ENCODE measurements around the gene TRABD2B. TPM values are rescaled to one million over a fixed set of nuclear protein-coding genes. Genes with fewer than 3 reads are reported as not detected.

Gene TRABD2B
- total and polyA plus RNA-seq, 2 of the 13 experiments (the other 11 are each of a cell fraction or from before 2014, with no cell fraction given), result 0.04 TPM; not detected in 1

DNA sequence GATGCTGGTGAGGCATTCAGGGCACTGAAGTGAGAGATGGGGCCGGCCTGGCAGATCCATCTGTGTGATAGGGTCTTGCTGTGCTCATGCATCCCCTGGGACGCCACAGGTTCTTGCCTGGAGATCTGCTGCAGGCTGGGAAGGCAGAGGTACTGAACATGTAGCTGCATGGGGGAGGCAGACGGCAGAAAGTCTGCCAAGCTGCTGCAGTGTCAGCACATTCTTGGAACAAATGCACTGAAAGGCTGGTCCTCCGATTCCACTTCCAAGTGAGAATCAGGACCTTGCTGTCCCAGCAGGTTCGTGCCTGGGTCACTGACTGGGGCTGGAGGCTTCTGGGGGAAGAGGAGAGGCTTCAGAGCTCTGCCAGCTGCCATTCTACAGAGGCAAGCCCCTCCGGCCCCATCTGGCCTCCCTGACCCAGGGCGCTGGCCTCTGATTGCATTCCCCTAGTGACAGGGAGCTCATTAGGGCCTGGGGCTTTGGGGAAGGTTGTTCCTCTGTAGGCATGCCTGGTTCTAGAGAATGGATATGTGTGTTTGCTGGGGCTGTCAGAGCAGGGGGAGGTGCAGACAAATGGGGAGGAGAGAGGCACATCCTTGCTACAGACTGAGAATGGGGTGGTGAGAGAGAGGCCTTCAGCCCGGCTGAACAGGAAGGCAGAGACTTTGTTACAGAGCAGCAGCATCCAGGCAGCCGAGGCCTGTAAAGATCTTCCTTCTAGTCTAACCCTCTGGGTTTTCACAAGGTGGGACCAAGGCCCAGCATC is 174.0 kb downstream of the TRABD2B start:
- intact Hi-C loops (cut with micrococcal nuclease; ENCODE audit: unreplicated experiment) (no loop called here), in situ Hi-C loops (cut with HindIII; ENCODE audit: extremely low pct_ligation_motif_present, low pct_unique_long_range_greater_than_20kb) (no loop called here)
- CTCF ChIA-PET (ENCODE audit: low intra/inter-chr PET ratio, low total read pairs), result no interaction called here
- DNase-seq (ENCODE audit: low spot score) (no peak), FAIRE-seq (no peak), ATAC-seq (no peak)
- no peak overlapping the region for H3K27ac ChIP-seq (ENCODE audit: extremely low read length, insufficient read depth, low read length)
- no peak overlapping the region for H3K4me2 ChIP-seq (ENCODE audit: low read depth, low read length)
- no TSS peak for BruUV-seq (replicated peaks)
- H3K36me3 ChIP-seq (replicated peaks in 1 of 2; ENCODE audit: control insufficient read depth in 1 of 2, insufficient read depth in 2 of 2, low read length in 2 of 2), result no peaks in the 10 kb centered on the region
- no peak overlapping the region for H3K9ac ChIP-seq (ENCODE audit: insufficient read depth, low read depth, low read length)
- peaks cover 96% of the 10 kb centered on the region for H3K4me1 ChIP-seq (ENCODE audit: insufficient read depth, low read length)
- no peak overlapping the region for H3K4me3 ChIP-seq (replicated peaks in 1 of 3; ENCODE audit: insufficient read depth in 1 of 3, low read depth in 2 of 3, low read length in 3 of 3)
- no peaks in the 10 kb centered on the region for H3K27me3 ChIP-seq (ENCODE audit: control insufficient read depth in 1 of 2, insufficient read depth in 2 of 2, low read length in 2 of 2)
- POLR2A ChIA-PET, result no interaction called here
- no peaks in the 10 kb centered on the region for H3K79me2 ChIP-seq (ENCODE audit: insufficient read depth, low read length)
- no peaks in the 10 kb centered on the region for H4K20me1 ChIP-seq (ENCODE audit: insufficient read depth, low read length)
- 81% methylated on average over 4 of the region's 9 CpGs for WGBS (ENCODE audit: low lambda C conversion rate)
- H2AFZ ChIP-seq (ENCODE audit: low read length), result no peak overlapping the region
- TF ChIP-seq ZNF687 (CRISPR knock-in tag; IDR thresholded peaks at IDR 0.05), result peak; percentile 43
- TF ChIP-seq ZNF670 (CRISPR knock-in tag; IDR thresholded peaks at IDR 0.05; ENCODE audit: borderline replicate concordance), result no peak
- TF ChIP-seq HNRNPLL (IDR thresholded peaks at IDR 0.05; ENCODE audit: low read depth, low read length, poor library complexity, severe bottlenecking), result no peak
- peak; percentile 87 to 89 for TF ChIP-seq MAFK (conservative IDR thresholded peaks at IDR 0.05 in 1 of 2, IDR thresholded peaks at IDR 0.05 in 1 of 2; ENCODE audit: low read length in 2 of 2)
- no peak for TF ChIP-seq ZNF10 (CRISPR knock-in tag; IDR thresholded peaks at IDR 0.05; ENCODE audit: borderline replicate concordance, low read depth)
- peak; percentile 83 for TF ChIP-seq MAFF (IDR thresholded peaks at IDR 0.05; ENCODE audit: low read depth, low read length)
- H3K9me3 ChIP-seq (ENCODE audit: low read length), result no peaks in the 10 kb centered on the region
